GM12891 (cell line): ENCODE measurements around the gene BTRC.

Source experiments
- DNase-seq: peaks from one replicate; pipeline ENCODE4 v3.0.0; 2011; ENCODE audit warnings: low spot score; ENCODE audit not compliant: insufficient read length
- FAIRE-seq: peaks from 2 replicates; lab custom pipeline; 2011; peaks lifted over from hg19 to GRCh38; lab: Jason Lieb, UNC
- PAX5 ChIP-seq: IDR thresholded peaks from 2 replicates; pipeline ENCODE4 v1.6.1; 2011; ENCODE audit warnings: low read length, moderate library complexity, mild to moderate bottlenecking; ENCODE audit not compliant: insufficient read depth, severe bottlenecking
- POLR2A ChIP-seq: IDR thresholded peaks from 2 replicates; pipeline ENCODE4 v1.6.1; 2011; ENCODE audit warnings: low read depth, low read length, control low read depth
- POLR2AphosphoS5 ChIP-seq: IDR thresholded peaks from 2 replicates; pipeline ENCODE4 v1.6.1; 2011; ENCODE audit warnings: low read depth, low read length, control low read depth
- POU2F2 ChIP-seq: IDR thresholded peaks from 2 replicates; pipeline ENCODE4 v1.6.1; 2011; ENCODE audit warnings: low read depth, mild to moderate bottlenecking, control low read depth, low read length, moderate library complexity
- SPI1 ChIP-seq: IDR thresholded peaks from 2 replicates; pipeline ENCODE4 v1.6.1; 2011; ENCODE audit warnings: low read depth, low read length, control low read depth
- TAF1 ChIP-seq: IDR thresholded peaks from 2 replicates; pipeline ENCODE4 v1.6.1; 2011; ENCODE audit warnings: low read depth, low read length, control low read depth

BTRC gene

DNA sequence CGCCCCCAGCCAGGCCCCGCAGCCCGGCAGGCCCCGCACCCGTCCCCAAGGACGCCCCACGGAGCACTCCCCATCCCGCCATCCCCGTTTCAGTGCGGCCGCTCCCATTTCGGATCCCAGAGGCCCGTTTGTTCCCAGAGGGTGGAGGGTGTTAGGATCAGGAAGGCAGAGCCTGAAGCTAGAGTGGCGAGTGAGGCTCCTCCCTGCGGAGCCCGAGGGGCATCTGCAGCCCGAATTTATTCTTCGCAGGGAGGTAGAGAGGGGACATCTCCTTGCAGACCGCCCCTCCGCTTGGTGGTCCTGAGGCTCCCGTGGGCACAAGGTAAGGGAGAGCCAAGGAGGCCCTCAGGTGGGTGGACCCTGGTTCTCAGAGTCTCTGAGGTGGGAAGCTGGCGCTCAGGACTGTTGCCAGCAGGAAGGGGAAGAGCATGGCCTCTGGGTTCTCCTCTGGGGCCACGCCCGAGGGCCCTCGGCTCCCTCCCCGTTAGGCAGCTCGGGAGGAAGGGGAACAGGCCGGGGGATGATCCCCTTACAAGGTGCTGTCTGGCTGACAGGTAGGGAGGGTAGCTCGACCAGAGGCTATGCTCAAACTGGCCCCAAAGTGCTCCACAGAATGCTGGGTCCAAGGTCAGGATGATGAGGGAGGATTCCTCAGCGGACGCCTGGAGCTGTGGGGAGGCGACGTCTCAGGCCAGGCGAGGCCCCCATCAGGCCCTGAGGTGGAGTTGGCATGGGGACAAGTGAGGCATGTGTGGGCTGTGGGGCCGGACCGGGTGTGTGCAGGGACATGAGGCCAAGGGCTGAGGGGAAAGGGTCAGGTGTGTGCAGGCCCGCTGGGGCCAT lies 216.7 kb downstream of the BTRC start:
- DNase-seq (peak; percentile 55), FAIRE-seq (peak; percentile 55)
- TF ChIP-seq SPI1, result no peak

DNA sequence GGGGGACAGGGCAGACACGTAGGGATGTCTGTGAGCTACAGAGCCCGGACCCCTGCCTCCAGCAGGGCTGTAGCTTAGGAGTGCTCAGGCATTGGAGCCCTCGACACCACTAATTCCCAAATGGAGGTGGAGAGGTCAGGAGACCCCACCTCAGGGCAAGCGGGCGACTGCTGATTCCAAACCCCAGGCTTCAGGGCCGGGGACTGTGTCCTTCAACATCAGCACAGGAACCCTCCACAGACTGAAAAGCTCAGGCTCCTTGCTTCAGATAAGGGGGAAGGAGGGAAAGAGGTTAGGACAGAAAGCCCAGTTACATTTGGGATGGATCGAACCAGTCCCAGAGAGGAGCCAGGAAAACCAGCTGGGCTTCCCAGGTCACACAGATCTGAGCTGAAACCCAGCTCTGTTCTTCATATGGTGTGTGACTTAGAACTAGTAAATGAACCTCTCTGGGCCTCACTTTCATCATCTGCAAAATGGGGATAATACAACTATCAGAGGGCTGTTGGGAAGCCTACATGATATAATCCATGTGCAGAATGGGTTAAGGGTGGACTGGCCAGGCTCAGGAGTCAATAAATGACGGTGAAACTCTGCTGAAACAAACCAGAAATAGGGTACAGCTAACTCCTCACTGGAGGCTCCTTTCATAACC lies 217.4 kb downstream of the BTRC start:
- no peak for FAIRE-seq
- TF ChIP-seq POU2F2, result no peak
- no peak for TF ChIP-seq SPI1
- no peak for TF ChIP-seq PAX5
- TF ChIP-seq POLR2A, result no peak
- no peak for TF ChIP-seq TAF1
- no peak for TF ChIP-seq POLR2AphosphoS5
- no peak for DNase-seq

DNA sequence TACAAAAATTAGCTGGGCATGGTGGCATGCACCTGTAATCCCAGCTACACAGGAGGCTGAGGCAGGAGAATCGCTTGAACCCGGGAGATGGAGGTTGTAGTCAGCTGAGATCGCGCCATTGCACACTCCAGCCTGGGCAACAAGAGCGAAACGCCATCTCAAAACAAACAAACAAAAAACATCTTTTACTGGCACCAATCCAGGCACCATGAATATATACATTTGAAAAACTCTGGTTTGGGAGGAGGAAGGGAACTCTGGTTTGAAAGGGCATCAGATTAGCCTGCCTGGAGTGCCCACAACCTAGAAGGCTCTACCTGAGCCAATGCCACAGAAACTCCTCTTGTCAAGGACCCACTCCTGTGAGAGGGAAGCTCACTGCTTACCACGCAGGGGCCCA lies 218.2 kb downstream of the BTRC start:
- no peak for TF ChIP-seq POLR2A
- no peak for TF ChIP-seq TAF1
- FAIRE-seq (no peak), DNase-seq (no peak)

DNA sequence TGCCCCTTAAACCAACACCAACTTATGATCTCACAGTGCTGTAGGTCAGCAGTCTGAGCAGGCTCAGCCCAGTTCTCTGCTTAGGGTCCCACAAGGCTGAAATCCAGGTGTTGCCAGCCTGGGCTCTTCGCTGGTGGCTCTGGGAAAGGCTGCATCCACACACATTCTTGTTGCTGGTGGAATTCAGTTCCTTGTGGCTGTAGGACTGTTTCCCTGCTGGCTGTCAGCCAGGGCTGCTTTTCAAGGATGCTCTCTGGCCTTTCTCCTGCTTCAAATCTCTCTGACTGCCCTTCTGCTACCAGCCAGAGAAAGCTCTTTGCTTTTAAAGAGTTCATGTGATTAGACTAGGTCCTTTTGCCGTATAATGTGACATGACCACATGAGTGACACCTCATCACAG lies 218.8 kb downstream of the BTRC start:
- TF ChIP-seq PAX5 (no peak), POU2F2 (no peak), POLR2AphosphoS5 (no peak), POLR2A (no peak), SPI1 (no peak), TAF1 (no peak)
- DNase-seq, result no peak
- no peak for FAIRE-seq

DNA sequence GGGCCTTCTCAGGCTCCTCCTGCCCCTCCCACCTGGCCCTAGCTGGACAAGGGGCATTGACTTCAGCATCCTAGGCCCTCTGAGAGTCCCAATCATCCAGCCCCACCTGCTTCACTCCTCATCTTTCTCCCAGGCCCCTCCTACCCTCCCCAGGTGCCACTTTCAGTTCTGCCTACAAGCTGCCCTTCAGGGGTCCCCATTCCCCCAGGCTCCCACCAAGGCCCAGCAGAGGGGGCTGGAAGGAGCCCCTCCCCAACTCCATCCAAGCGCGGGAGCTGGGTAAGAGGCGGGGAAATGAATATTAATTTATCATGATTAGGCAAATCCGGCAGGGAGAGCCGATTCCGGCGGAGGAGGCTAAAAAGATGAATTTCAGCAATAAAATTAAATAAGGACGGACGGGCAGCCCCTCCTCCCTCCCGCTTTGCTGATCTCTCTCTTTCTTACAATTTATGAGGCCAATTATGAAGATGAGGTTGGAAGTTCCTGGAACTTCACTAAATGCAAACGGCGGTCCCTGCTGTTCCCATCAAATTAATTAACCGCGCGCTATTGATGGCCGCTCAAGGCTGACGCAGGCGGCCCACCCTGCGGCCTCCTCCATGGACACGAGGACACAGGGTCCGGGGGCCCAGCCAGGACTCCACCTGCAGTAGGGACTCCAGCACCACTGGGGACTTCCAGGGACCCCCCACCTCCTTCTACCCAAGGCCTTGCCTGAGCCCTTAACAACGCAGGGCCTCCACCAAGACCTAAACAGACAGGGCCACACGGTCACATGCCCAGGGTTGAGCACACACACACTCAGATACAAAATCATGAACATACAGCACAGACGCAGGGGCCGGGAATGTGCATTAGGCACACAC lies 220.2 kb downstream of the BTRC start:
- TF ChIP-seq POU2F2 (no peak), POLR2AphosphoS5 (no peak), SPI1 (no peak), POLR2A (no peak), PAX5 (no peak)
- no peak for DNase-seq
- FAIRE-seq, result no peak

DNA sequence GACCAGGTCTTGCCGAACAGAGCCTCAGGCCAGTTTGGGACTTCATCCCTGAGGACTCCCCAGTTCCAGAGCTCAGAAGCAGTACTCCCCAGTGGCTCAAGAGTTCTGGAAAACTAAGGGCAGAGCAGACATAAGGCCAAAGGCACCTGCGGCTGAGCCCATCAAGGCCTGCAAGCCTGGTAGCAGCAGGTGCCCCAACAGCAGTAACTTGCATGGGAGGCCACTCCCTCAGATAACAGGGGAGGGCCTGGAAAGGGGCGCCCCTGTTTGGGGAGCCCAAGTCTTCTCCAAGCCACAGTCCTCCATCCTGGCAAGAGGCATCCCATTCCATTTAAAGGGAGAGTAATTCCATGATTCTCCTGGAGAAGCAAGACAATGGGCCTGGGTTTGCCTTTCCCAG lies 221.1 kb downstream of the BTRC start:
- TF ChIP-seq PAX5, result no peak
- no peak for TF ChIP-seq POU2F2
- no peak for TF ChIP-seq SPI1
- TF ChIP-seq POLR2A, result no peak
- TF ChIP-seq TAF1, result no peak
- no peak for TF ChIP-seq POLR2AphosphoS5
- FAIRE-seq (no peak), DNase-seq (no peak)

DNA sequence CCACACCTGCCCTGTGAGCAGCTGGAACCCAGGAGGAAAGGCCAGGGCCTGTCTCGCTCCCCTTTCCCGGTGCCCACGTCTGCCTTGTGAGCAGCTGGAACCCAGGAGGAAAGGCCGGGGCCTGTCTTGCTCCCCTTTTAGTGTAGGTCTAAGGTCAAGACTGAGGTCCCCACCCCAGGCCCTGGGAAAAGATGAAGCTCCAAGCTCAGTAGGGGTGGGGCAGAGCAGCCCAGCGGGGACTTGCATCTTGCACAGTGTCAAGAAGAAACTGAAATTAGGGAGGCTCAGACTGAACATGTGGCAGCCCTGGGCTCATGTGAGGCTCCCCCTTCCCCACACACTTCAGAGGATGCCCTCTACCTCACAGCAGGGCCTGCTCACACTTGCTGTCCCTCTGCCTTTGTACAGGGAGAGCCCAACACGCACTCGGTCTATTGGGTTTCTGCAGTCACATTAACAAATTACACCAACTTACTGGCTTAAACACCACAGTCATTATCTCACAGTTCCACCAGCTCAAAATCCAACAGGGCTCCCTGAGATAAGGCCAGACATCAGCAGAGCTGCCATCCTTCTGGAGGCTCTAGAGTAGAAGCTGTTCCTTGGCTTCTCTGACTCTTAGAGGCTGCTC lies 221.7 kb downstream of the BTRC start:
- FAIRE-seq (peak; percentile 48), DNase-seq (no peak)
- no peak for TF ChIP-seq SPI1
- no peak for TF ChIP-seq POU2F2
- TF ChIP-seq POLR2A, result no peak
- no peak for TF ChIP-seq TAF1
- TF ChIP-seq PAX5, result no peak
- TF ChIP-seq POLR2AphosphoS5, result no peak

DNA sequence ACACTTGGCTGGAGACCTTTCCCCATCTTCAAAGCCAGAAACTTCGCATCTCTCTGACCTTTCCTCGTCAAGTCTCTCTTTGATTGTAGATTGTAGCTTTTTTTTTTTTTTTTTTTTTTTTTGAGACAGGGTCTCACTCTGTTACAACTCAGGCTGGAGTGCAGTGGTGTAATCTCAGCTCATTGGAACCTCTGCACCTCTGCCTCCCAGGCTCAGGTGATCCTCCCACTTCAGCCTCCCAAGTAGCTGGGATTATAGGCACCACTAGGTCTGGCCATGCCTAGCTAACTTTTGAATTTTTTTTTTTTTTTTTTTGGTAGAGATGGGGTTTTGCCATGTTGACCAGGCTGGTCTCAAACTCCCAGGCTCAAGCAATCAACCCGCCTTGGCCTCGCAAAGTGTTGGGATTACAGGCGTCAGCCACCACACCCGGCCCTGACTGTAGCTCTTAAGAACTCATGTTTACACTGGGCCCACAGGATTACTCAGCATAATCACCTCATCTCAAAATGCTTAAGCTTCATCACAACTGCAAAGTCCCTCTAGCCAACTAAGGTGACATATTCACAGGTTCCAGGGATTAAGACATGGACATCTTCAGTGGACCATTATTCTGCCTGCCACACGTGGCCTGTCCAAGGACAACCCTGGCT lies 222.4 kb downstream of the BTRC start:
- FAIRE-seq, result no peak
- DNase-seq, result no peak
- no peak for TF ChIP-seq POLR2AphosphoS5
- no peak for TF ChIP-seq SPI1
- TF ChIP-seq POLR2A, result no peak
- TF ChIP-seq POU2F2, result no peak
- no peak for TF ChIP-seq TAF1
- TF ChIP-seq PAX5, result no peak
